ENCODE data around the gene SP100.

Gene SP100

GRCh38 chr2:230564805-230565779 is 149.1 kb downstream of the SP100 start:
- no peak for DNase-seq

GRCh38 chr2:230569298-230569697 is 153.3 kb downstream of the SP100 start:
- DNase-seq: no peak

DNA sequence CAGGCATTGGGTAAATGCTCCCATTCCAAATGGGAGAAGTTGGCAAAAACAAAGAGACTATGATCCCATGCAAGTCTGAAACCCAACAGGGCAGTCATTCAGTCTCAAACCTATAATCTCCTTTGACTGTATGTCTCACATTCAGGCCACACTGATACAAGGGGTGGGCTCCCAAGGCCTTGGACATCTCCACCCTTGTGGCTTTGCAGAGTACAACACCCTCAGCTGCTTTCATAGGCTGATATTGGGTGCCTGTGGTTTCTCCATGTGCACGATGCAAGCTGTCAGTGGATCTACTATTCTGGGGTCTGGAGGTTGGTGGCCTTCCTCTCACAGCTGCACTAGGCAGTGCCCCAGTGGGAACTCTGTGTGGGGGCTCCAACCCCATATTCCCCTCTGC is 155.0 kb downstream of the SP100 start:
- DNase-seq: no peak

DNA sequence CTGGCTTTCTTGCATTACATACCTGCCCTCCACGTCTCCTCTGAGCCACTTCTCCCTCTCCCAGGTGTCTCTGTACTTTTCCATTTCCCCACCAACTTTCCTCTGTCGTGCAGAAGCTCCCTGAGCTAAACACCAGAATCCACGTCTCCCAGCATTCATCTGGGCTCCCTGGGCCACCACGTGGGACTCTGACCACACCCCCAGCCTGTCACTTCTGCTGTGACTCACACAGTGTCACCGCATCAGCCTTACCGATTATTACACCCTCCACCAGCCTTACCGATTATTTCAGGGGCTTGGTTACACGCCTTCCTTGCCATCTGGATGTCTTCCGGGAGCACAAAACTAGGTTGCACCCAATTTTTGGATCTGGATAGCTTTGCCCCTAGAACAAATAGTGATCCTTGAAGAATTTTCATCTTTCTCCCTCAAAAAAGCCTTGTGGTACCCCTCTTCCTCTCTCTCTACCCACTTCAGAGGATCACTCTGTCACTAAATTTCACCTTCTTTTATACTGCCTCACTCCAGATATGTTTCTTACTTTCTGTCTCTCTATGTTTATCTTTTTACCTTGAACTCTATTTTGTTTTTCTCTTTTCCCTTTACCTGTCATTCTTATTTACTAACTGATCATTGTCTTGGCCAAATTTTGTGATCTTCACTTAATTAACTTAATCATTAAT is 159.8 kb downstream of the SP100 start:
- DNase-seq: no peak

DNA sequence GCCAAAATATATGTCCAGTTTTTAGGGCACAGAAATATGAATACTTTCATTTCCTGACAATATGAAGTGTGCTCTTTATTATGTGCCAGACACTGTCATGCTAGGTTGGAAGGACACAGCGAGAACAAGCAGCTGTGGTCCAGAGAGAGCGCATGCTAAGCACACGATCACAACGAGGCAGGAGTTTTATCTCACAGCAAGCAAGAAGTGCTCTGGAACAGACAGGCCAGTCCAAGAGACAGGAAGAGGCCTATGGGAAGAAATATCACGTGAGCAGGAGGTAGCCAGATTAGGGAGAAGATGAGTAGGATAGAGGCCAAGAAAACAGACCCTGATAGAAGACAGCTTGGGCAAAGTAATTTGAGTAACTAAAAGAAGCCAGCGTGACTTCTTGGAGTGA is 161.1 kb downstream of the SP100 start:
- DNase-seq: no peak

- no peak for DNase-seq
Observed at GRCh38 chr2:230578106-230578505, 162.1 kb downstream of the SP100 start.

DNA sequence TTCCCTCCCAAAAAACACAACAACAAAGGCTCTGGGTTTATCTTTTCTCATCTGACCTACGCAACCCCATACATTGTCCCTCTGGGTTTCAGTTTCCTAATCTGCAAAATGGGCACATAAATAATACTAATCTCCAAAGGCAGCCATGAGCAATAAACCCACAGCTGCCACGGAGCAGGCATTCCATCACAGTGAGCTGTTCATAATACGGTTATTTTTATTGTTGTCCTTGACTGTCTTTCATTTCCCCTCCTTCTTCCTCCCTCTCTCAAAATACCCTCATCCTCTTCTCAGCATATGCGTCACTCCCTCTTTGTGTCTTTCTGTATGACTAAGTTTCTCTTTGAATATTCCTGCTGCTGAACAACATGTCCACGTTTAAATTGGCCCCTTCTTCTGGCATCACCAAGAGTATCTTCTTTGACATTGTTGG is 166.9 kb downstream of the SP100 start:
- DNase-seq: no peak

DNA sequence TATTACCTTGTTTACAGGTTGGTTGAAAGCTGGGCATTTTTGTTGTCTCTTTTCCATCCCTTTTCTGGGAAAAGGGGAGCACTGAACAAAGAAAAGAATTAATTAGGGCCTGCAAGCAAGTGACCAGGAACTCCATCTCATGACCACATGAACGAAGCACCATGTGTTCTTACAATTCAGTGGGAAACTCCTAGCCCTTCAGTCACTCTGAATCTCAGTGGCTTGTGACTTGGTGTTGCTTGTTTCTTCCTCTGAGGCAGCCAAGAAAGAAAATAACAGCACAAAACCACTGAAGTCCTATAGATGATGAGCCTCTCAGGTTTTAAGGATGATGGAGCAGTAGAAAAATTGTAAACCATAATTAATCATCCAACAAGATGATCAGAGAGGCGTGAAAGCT is 167.6 kb downstream of the SP100 start:
- no peak for DNase-seq

GRCh38 chr2:230586328-230586982 is 170.5 kb downstream of the SP100 start:
- no peak for DNase-seq

GRCh38 chr2:230589025-230589424 is 173.0 kb downstream of the SP100 start:
- DNase-seq: no peak

GRCh38 chr2:230589497-230590015 is 173.6 kb downstream of the SP100 start:
- DNase-seq: no peak

DNA sequence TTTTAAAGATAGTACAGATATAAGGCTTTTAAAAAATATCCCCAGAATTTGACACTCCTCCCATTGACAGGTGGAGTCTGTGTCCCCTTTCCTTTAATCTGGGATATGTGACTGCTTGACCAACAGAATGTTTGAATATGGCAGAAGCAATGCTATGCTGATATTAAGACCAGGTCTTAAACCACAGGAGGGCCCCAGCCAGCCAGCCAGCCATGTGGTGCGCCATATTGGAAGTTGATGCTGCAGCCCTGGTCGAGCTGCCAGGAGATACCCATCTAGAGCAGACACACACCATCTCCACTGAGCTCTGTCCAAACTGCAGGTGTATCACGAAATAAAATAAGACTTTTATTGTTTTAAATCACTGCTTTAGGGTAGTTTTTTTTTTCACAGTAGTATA is 174.3 kb downstream of the SP100 start:
- no peak for DNase-seq

GRCh38 chr2:230591850-230592249 is 175.8 kb downstream of the SP100 start:
- no peak for DNase-seq

DNA sequence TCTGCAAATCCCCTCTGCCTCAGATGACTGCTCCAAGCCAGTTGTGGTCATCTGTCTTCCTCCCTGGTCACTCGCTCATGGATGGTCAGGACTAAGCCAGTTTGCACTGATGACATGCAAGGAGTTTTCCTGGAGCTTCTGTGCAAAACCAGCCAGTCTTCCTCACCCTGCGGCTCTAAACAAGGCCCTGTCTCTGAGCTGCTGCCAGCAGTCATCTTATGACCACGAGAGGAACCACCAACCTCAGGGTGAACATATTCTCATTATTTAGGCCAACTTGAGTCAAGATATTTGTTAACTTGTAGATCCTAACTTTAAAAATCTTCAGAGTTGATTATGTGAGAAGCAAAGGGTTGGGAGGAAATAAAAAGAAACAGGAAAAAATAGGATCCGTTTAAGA is 176.8 kb downstream of the SP100 start:
- DNase-seq: no peak
